Airway epithelial cell (primary cell): ENCODE data around the gene TRIM43B. TPM values are rescaled to one million over a fixed set of nuclear protein-coding genes. Genes with fewer than 3 reads are reported as not detected.

Experiments used
- total RNA-seq: library from RNA; depleted of rRNA; stranded (reverse); fragments of >200 nt; gene quantifications from 2 replicates; pipeline ENCODE4 v1.2.3, GENCODE V29; 2015

Gene TRIM43B
- total RNA-seq: not detected in 2 replicates

DNA sequence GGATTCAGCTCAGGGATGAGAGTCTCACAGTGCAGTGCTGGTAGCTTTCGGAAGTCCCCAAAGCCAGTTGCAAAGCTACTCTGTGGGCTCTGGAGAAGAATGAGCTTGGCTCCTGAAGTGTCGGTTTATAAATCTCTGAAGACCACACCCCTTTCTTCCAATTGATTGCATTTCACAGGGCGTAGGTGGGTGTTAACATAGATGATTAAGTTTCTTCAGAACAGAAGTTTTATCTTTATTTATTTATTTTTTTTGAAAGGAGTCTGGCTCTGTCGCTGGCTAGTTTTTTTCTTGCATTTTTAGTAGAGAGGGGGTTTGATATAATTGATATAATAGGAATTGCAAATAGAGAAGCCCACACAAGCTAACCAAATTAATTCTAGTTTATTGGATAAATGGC lies at the start of gene TRIM43B:
Gene TRIM43B, minus strand, starts transcription at position 101 of the 400 bp plus-strand sequence. CDS start 2,040 bp downstream, outside the sequence.

Other genes with a start within 250 kb of the TRIM43B start
- gene PROM2, start 210.3 kb downstream of the TRIM43B start, total RNA-seq: 36.2 and 53.7 TPM in 2 replicates
- 0.23 and 0.99 TPM in 2 replicates for gene KCNIP3, start 187.4 kb downstream of the TRIM43B start, total RNA-seq
- gene FAHD2A, start 82.0 kb downstream of the TRIM43B start, total RNA-seq: 18.8 and 20.9 TPM in 2 replicates
- gene TRIM43, start 107.2 kb upstream of the TRIM43B start, total RNA-seq: not detected in 2 replicates